Anterior cingulate cortex (tissue), 58 donors: ENCODE measurements around the gene CASKIN1.
A peak's percentile ranks its signal among the peaks of the same experiment; 100 is the strongest.
"Not testable (repeated sequence)": the region's sequence is repeated elsewhere in the genome, so short reads cannot be mapped to it uniquely, and the experiment has no call there.

ENCODE experiments used
- DNase-seq, 58 donors: peaks; one replicate each; lab custom pipeline; 2025; lab: John Stamatoyannopoulos, UW

Gene CASKIN1

DNA sequence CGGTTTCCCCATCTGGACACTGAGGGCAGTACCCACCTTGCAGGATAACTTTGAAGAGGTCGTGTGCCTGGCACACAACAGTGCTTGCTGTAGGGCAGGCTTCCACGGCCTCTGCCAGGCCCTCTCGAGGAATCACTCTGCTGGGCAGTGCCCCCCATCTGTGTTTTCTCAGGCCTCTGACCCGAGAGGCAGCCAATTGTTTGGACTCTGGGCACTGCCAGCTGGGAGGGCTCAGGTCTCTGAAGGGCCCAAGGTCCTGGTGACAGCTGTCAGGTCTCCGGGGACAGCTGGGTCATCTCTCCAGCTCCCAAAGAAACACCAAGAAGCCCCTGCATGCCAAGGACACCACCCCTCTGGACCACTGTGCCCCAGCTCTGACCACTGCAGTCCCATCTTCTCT, 49.0 kb downstream of the CASKIN1 start:
- no peak for DNase-seq

GRCh38 chr16:2145843-2146242, 50.6 kb downstream of the CASKIN1 start:
- DNase-seq: no peak

DNA sequence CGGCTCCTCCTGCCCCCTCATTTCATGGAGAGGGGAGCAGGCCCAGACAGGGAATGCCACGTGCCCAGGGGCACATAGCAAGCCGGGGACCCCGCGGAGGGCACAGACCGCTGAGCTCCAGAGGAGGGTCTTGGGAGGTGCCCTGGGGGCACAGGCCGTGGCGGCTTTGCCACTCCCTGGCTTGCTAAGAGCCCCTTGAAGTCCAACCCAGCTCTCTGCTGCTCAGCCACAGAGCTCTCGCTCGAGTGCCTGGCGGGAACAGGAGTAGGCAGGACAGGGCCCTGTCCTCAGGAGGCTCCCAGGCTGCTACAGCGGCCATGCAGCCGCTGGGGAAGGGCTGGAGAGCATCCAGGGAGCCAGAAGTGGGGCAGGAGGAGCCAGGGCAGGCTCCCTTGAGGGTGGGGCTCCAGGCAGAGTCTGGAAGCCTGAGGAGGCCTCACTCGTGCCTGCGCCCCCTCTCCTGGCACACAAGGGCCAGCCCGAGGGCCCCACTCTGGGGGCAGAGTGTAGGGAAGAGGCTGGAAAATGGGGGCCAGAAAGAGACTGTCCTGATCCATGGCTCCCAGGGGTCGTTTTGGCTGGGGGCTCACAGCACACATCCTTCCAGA, 52.4 kb downstream of the CASKIN1 start:
- no peak for DNase-seq

GRCh38 chr16:2142942-2143877, 53.2 kb downstream of the CASKIN1 start:
- DNase-seq: peak in 36 of 58 donors; percentile 19 to 86 (median 55)

- DNase-seq: peak in 57 of 58 donors; percentile 28 to 98 (median 84)
Observed at GRCh38 chr16:2135770-2136490, 60.5 kb downstream of the CASKIN1 start, which contains the start of gene PKD1. TSS of gene PKD1 (minus strand) at chr16:2135898. CDS start at chr16:2135689, 209 bp downstream.

- DNase-seq: not testable (repeated sequence)
Observed at GRCh38 chr16:2135071-2135470, 61.3 kb downstream of the CASKIN1 start.

DNA sequence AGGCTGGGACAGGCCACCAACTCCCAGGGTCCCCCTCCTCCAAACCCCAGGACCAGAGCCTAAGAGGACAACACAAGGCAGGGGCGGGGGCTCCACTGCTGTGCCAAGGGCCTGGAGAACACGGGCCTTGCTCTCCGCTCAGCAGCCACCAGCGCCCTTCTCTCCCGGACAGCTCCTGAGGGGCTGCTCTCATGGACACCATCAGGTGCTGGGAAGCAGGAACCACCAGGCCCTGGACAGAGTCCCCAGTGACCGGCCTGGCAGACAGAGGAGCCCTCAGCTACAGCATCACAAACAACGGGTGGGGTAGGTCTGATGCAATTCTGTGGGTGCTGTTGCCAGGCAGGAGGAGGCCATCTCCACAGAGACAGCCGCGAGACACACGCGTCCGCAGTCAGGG, 62.6 kb downstream of the CASKIN1 start:
- not testable (repeated sequence) for DNase-seq

- not testable (repeated sequence) for DNase-seq
Observed at GRCh38 chr16:2129890-2130447, 66.4 kb downstream of the CASKIN1 start.

DNA sequence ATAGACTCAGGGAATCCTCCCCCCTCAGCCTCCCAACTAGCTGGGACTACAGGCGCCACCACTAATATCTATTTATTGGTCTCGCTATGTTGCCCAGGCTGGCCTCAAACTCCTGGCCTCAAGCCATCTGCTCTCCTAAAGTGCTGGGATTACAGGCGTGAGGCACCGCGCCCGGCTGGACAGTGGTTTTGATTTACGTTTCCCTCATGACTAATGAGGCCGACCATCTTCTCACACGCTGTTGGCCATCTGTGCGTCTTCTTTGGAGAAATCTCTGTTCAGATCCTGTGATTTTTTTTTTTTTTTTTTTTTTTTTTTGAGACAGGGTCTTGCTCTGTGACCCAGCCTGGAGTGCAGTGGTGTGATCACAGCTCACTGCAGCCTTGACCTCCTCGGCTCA, 67.2 kb downstream of the CASKIN1 start:
- DNase-seq: not testable (repeated sequence)

DNA sequence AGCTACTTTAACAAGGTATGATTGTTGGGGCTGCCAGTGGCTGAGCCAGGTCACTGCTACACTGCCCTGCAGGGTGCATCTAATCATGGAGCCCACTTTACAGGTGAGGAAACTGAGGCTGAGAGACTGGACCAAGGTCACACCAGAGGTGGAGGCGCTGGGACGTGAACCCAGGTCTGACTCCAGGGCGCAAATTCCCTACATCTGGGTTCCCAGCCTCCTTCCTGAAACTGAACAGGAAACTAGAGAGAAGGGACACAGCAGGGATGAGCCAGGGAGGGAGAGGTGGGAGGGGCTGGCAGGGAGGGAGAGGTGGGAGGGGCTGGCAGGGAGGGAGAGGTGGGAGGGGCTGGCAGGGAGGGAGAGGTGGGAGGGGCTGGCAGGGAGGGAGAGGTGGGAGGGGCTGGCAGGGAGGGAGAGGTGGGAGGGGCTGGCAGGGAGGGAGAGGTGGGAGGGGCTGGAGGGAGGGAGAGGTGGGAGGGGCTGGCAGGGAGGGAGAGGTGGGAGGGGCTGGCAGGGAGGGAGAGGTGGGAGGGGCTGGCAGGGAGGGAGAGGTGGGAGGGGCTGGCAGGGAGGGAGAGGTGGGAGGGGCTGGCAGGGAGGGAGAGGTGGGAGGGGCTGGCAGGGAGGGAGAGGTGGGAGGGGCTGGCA, 68.7 kb downstream of the CASKIN1 start:
- peak in 3 of 58 donors; percentile 17 to 47 (median 35) for DNase-seq
